Endometrial microvascular endothelial cells (primary cell): ENCODE results near the gene LRRC59. TPM values are rescaled to one million over a fixed set of nuclear protein-coding genes. Genes with fewer than 3 reads are reported as not detected.
"Not testable (repeated sequence)": the region's sequence is repeated elsewhere in the genome, so short reads cannot be mapped to it uniquely, and the experiment has no call there.

Source experiments
- in situ Hi-C: cut with HindIII; loops from 2 replicates; pipeline ENCODE4 v1.10.0; 2017; ENCODE audit warnings: low sequenced_read_pairs, low pct_unique_long_range_greater_than_20kb; ENCODE audit errors: inconsistent ontology term
- total RNA-seq: library from RNA; depleted of rRNA; stranded (reverse); fragments of >200 nt; gene quantifications from one replicate; pipeline ENCODE4 v1.2.3, GENCODE V29; 2015; ENCODE audit errors: inconsistent ontology term

LRRC59 gene
- total RNA-seq = 276 TPM

DNA sequence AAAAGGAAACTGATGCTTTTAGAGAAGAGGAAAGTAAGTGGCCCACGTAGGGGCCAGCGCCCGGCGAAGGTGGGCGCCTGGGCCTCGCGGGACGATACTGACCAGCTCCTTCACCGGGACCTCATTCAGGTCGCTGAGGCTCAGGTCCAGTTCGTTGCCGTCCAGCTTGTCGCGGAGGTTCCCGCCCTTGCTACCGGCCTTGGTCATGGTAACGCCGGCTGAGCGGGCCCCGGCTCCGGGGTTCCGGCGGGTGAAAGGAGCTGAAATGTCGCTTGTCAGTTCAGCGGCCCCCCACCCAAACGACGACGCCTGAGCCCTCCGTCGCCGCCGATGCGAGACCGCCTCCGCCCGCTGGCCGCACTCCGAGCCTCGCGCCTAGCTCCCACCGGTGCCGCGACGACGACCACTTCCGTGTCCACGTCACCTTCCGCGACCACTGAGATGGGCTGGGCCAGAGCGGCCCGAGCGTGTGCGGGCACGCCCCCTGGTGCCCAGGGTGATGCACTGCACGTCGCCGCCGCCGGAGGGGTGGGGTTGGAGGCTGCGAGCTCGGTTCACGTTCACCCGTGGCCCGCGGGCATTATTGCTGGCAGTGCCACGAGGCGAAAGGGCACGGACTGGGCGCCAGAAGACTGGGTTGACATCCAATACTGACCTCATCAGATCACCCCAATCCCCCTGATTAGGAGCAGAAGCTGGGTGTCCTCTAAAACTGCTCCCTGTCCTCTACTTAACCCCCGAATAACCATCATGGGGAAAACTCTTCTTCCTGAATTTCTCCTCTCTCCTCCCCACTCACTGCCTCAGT, at the start of gene LRRC59:
Gene LRRC59 (minus strand): TSS at position 413 of the 808 bp plus-strand sequence. CDS start 206 bp downstream, at position 207.
- in situ Hi-C loops = no loop called here

GRCh38 chr17:50445730-50446325, 48.5 kb upstream of the LRRC59 start:
- in situ Hi-C loops = no loop called here

GRCh38 chr17:50444841-50445715, 47.8 kb upstream of the LRRC59 start:
- in situ Hi-C loops = no loop called here

DNA sequence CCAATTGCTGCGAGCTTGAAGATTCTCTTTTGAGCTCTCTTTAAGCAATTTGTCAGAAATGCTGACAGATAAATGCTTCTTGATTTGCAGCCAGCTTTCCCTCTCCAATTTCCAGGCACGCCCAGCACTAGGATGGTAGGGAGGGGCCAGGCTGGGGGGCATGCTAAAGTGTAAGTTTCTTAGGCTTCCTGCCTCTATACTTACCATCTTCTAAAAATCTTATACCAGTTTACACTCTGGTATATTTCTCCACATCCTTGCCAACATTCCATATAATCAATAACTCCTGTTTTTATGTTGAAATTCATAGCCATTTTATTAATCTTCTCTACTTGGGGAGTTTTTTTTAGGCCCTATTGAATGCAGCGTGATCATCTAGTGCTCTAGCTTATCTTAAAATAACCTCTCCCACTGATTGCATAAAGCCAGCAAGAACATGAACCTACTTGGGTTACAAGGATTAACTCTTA, 46.2 kb upstream of the LRRC59 start:
- in situ Hi-C loops = no loop called here

DNA sequence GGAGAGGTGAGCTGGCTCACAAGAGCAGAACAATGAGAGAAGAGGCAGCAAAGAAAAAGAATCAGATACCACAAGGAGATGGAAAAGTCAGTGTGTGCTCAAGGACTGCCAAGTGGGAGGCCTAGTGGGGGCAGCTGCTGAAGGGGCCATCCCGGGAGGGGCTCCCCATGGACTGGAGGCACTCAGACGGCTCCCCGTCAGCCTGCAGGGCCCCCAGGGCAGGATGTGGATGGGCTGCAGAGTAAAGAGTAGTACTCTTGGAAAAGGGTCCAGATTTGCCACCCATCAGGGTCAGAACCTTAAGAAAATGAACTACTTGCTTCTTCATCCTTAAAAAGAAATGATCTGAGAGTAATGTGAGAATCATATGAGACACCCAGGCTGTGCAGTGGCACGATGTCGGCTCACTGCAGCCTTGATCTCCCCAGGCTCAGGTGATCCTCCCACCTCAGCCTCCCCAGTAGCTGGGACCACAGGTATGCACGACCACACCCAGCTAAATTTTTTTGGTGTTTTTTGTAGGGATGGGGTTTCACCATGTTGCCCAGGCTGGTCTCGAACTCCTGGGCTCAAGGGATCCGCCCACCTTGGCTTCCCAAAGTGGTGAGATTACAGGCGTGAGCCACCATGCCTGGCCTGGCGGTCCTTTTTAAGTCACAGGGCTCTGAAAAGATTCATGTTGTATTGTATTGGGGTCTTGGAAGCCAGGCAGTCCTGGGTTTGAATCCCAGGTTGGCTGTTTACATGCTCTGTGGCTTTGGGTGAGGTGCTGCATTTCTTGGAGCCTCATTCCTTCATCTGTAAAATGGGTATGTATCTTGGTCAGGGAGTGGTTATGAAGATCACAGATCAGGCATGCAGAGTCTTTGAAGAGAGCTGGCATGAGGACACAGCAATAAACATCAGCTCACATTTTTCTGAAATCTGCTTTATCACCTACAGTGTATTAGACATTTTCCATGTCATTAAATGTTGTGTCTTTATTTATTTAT, 43.8 kb upstream of the LRRC59 start:
- in situ Hi-C loops = no loop called here

- in situ Hi-C loops = no loop called here
These were observed 43.0 kb upstream of the LRRC59 start for GRCh38 chr17:50440172-50440837.

- in situ Hi-C loops = no loop called here
These were observed 41.7 kb upstream of the LRRC59 start for GRCh38 chr17:50439008-50439407.

DNA sequence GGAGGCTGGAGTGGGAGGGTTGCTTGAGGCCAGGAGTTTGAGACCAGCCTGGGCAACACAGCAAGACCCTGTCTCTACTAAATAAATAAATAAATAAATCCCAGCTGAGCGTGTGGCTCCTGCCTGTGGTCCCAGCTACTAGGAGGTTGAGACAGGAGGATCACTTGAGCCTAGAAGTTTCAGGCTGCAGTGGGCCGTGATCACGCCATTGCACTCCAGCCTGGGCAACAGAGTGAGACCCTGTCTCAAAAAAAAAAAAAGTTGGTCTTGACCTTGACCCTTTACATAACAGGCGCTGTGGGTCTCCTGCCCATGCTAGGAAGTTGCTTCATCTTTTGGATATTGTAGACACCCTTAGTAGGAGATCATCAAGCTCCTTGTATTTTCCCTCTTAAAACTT, 40.1 kb upstream of the LRRC59 start:
- in situ Hi-C loops = no loop called here

- in situ Hi-C loops = no loop called here
These were observed 34.9 kb upstream of the LRRC59 start for GRCh38 chr17:50432125-50432762.

DNA sequence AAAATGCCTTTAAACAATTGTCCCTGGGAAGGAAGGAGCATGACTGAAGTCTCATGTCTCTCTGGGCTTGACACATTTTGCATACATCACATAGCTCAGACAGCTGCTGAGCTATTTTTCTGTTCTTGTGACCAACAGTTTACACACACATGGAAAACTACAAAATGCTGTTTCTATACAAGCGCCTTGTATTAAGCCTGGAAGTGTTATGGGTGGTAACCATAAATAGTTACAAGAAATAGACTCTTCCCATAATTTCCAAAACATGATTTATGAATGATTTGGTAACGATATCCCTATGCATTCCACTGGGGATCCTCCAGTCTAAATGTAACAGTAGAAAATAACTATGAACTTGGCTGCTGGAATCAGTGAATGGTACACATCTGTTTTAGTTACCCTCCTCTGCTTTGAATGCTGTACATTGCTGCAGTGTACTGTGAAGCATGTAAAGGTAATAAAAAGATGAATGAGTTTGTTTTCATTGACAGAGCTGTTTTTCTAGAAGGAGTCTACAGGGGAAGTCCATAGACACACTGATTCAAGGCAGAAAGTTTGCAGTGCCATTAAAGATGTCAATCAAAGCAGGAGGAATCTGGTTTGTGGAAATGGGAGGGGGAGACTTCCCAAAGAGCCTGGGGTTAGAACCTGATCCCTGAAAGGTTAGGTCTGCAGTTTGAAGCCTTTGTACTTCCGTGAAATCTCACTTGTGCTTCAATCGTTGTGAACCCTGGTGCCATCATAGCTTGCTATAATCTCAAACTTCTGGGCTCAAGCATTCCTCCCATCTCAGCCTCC, 33.7 kb upstream of the LRRC59 start:
- in situ Hi-C loops = no loop called here

DNA sequence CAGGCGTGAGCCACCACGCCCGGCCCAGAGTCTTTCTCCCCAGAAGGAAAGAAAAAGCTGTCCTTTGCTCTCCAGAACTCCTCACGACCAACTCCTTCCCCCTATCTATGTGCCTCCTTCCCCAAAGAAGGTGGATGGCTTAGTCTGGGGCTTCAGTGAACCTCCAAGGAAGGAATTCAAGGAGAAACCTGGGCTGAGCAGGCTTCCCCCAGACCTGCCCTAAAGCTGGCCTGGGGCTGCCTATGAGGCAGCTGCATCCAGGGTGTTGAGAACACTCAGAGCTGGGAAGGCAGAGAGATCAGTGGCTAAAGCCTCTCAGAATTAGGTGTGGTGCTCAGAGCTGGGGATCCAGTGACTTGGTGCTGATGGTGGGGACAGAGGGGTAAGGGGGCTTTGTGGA, 32.5 kb upstream of the LRRC59 start:
- in situ Hi-C loops = no loop called here

DNA sequence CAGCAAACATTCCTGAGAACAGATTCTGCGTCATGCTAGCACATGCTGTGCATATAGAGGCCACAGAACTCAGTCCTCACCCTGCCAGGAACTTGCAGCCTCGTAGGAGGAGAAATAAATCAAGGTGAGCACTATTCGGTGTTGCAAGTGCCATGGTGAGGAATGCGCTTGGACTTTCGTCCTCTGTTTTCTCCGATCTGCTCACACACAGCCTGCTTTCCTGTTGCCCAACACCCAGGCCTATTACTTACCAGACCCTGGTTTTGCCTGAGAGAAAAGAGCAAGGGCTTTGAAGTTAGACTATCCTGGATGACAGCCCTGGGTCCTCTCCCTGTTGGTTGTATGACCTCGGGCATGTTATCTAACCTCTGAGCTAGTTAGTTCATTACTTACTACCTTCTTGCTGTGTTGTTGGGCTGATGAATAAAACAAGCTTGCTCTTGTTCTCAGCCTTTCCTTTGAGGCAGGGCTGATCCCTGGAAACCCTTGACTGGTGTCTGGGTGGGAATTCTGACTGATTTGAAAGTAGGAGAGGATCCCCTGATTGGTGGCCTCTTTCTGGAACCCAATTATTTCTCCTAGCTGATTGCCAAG, 31.6 kb upstream of the LRRC59 start:
- in situ Hi-C loops = no loop called here

DNA sequence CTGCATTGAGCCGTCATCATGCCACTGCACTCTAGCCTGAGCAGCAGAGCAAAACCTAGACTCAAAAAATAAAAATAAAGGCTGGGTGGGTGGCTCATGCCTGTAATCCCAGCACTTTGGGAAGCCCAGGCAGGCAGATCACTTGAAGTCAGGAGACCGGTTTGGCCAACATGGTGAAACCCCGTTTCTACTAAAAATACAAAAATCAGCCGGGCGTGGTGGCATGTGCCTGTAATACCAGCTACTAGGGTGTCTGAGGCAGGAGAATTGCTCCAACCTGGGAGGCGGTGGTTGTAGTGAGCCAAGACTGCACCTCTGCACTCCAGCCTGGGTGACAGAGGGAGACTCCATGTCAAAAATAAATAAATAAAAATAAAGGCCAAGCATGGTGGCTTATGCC, 30.8 kb upstream of the LRRC59 start:
- in situ Hi-C loops = not testable (repeated sequence)

DNA sequence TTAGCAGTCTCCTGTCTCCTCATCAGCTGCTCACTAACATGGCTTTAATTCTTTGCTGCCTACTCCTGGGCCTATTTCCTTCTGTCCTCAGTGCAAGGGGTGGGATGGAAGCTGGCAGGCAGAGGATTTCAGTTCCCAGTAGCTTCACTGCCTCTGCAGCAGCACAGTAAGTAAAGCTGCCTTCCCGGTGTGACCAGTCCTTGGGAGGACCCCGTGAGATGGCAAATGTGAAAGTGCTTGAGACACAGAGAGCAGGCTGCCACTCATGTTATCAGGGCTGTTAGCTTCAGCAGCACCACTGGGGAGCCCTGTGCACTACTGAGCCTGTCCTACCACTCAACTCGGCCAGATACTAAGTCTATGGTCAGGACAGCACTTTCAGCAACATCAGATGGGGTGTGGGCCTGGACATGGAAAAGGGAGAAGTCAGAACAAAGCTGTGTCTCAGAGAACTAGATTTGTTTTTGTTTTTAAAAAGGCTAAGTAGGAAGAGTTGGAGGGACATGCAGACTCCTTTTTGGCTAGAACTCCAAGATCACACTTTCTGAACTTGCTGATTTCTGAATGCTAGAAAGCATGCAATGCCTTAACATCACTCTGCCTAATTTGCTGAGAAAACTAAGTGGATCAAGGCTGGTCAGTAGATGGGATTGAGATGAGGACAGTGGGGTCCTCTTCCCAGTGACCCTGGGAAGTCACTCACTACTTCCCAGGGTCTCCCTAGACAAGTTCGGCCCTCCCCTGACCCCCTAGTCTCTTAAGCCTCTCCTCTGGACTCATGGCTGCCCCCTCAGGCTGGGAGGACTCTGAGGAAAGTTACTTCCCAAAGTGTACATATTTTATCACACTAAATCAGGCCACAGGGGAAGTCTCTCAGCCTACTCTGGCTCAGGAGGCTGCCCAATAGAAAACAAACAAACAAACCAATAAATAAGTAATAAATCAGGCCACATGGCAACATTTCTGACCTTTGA, 29.8 kb upstream of the LRRC59 start:
- in situ Hi-C loops = no loop called here

GRCh38 chr17:50426472-50426782, 29.1 kb upstream of the LRRC59 start:
- in situ Hi-C loops = no loop called here
